OCI-LY3 (cell line): ENCODE data around the gene ZCWPW2.

Experiments
- H2AFZ ChIP-seq: fragments of 200-600, 300-600 bp; shearing (Covaris generic); 2 replicates; pipeline ENCODE4 v1.6.0; 2014; ENCODE audit warnings: antibody characterized with exemption, low read depth, low read length
- H3K27ac ChIP-seq: fragments of 200-600, 300-600 bp; sonication (generic); 2 replicates; pipeline ENCODE4 v1.5.1; 2014; ENCODE audit warnings: mild to moderate bottlenecking, low read length, moderate library complexity, mixed read lengths
- H3K27me3 ChIP-seq: fragments of 200-600, 300-600 bp; sonication (generic); 2 replicates; pipeline ENCODE4 v1.6.1; 2014; ENCODE audit warnings: low read depth, low read length, mixed read lengths
- H3K36me3 ChIP-seq: fragments of 200-600, 300-600 bp; sonication (generic); replicated peaks from 2 replicates; pipeline ENCODE3; 2014; ENCODE audit warnings: low read depth, low read length, mixed read lengths
- H3K4me1 ChIP-seq: fragments of 300-600, 200-600 bp; sonication (generic); 2 replicates; pipeline ENCODE4 v1.6.1; 2014; ENCODE audit warnings: low read length, mixed read lengths
- H3K4me2 ChIP-seq: fragments of 200-600, 300-600 bp; sonication (generic); 2 replicates; pipeline ENCODE4 v1.6.1; 2014; ENCODE audit warnings: low read length, mixed read lengths
- H3K4me3 ChIP-seq: fragments of 300-600, 200-600 bp; sonication (generic); 2 replicates; pipeline ENCODE4 v1.5.1; 2014; ENCODE audit warnings: antibody characterized with exemption, mild to moderate bottlenecking, low read length, moderate library complexity
- H3K79me2 ChIP-seq: fragments of 300-600, 200-600 bp; shearing (Covaris generic); 2 replicates; pipeline ENCODE4 v1.6.1; 2014; ENCODE audit warnings: mild to moderate bottlenecking, low read length, mixed read lengths
- H3K9ac ChIP-seq: fragments of 300-600, 200-600 bp; shearing (Covaris generic); 2 replicates; pipeline ENCODE4 v1.6.0; 2014; ENCODE audit warnings: mild to moderate bottlenecking, low read length, moderate library complexity
- H3K9me3 ChIP-seq: fragments of 200-600, 300-600 bp; shearing (Covaris generic); 2 replicates; pipeline ENCODE4 v1.6.1; 2014; ENCODE audit warnings: low read length, mixed read lengths; ENCODE audit not compliant: insufficient read depth
- H4K20me1 ChIP-seq: fragments of 200-600, 300-600 bp; sonication (generic); 2 replicates; pipeline ENCODE4 v1.6.1; 2016; ENCODE audit warnings: low read length, mixed read lengths; ENCODE audit not compliant: insufficient read depth
- CTCF ChIP-seq: fragments of 200-600, 300-600 bp; sonication (generic); IDR thresholded peaks from 2 replicates; pipeline ENCODE4 v1.5.1; 2014; ENCODE audit warnings: antibody characterized with exemption, low read length, low read depth
- EZH2phosphoT487 ChIP-seq: fragments of 200-600 bp; shearing (Covaris generic); IDR thresholded peaks from 2 replicates; pipeline ENCODE4 v1.6.1; 2018; ENCODE audit warnings: antibody characterized with exemption, mixed run types, low read depth

Gene ZCWPW2

GRCh38 chr3:28575100-28575745 is 226.7 kb downstream of the ZCWPW2 start:
- no peak overlapping the region for H3K4me3 ChIP-seq
- H3K27me3 ChIP-seq, result 0 out of 2 replicates have a peak, but pooled peaks cover 6% of the 10 kb centered on the region
- H2AFZ ChIP-seq, result no peak overlapping the region
- no peak overlapping the region for H3K4me2 ChIP-seq
- H3K4me1 ChIP-seq, result peaks cover 16% of the 10 kb centered on the region
- no peaks in the 10 kb centered on the region for H3K9me3 ChIP-seq
- no peaks in the 10 kb centered on the region for H3K79me2 ChIP-seq
- no peak overlapping the region for H3K9ac ChIP-seq
- no peaks in the 10 kb centered on the region for H4K20me1 ChIP-seq
- no peak for TF ChIP-seq CTCF
- no peak for TF ChIP-seq EZH2phosphoT487
- no peaks in the 10 kb centered on the region for H3K36me3 ChIP-seq
- no peak overlapping the region for H3K27ac ChIP-seq
